ENCODE data around the gene ABHD17B. TPM values are rescaled to one million over a fixed set of nuclear protein-coding genes. Genes with fewer than 3 reads are reported as not detected.
A peak's percentile ranks its signal among the peaks of the same experiment; 100 is the strongest.

The ABHD17B gene
- total and polyA plus RNA-seq, 4 experiments from 2014 or later, result 16.6 to 20.8 (median 17.5) TPM

GRCh38 chr9:71850996-71851395 lies 60.0 kb downstream of the ABHD17B start:
- DNase-seq, result no peak
- Histone ChIP-seq H3K4me1 (ENCODE audit: insufficient read depth, low read length) (no peaks in the 10 kb centered on the region), H3K27ac (ENCODE audit: low read depth, low read length) (no peak overlapping the region), H3K27me3 (ENCODE audit: insufficient read depth, low read length) (no peaks in the 10 kb centered on the region), H3K4me3 (ENCODE audit: low read length in 2 of 2) (no peak overlapping the region), H3K36me3 (ENCODE audit: insufficient read depth, low read length) (no peaks in the 10 kb centered on the region), H3K9me3 (ENCODE audit: control insufficient read depth in 1 of 2, low read length in 2 of 2) (no peaks in the 10 kb centered on the region)
- H3K9me3 Mint-ChIP-seq, result peaks cover 0 to 9% (median 4%) of the 10 kb centered on the region in 8 donors
- H3K36me3 Mint-ChIP-seq, result no peaks in the 10 kb centered on the region
- POLR2A ChIA-PET (ENCODE audit: partially characterized antibody), result no interaction called here
- no peaks in the 10 kb centered on the region for H3K4me1 Mint-ChIP-seq
- H3K27me3 Mint-ChIP-seq, result no peaks in the 10 kb centered on the region
- H3K4me3 Mint-ChIP-seq, result no peak overlapping the region
- CTCF ChIA-PET (ENCODE audit: partially characterized antibody), result no interaction called here
- peak overlapping the region in 1 of 7 donors; percentile 30 for H3K27ac Mint-ChIP-seq
- intact Hi-C loops (cut with micrococcal nuclease), result no loop called here

- CTCF ChIA-PET (ENCODE audit: partially characterized antibody), result interaction anchor here (2.0 kb wide), 1 partner anchor 29 kb away, joined by 5 read pairs; no protein-coding TSS in a partner anchor
- H3K4me3 ChIP-seq (ENCODE audit: low read length in 2 of 2), result no peak overlapping the region
- DNase-seq, result no peak
- no peaks in the 10 kb centered on the region for H3K36me3 ChIP-seq (ENCODE audit: insufficient read depth, low read length)
- Mint-ChIP-seq H3K9me3 (peaks cover 0 to 9% (median 5%) of the 10 kb centered on the region in 8 donors), H3K4me3 (no peak overlapping the region), H3K36me3 (no peaks in the 10 kb centered on the region), H3K4me1 (no peaks in the 10 kb centered on the region), H3K27ac (no peak overlapping the region), H3K27me3 (no peaks in the 10 kb centered on the region)
- no peaks in the 10 kb centered on the region for H3K9me3 ChIP-seq (ENCODE audit: control insufficient read depth in 1 of 2, low read length in 2 of 2)
- no peak overlapping the region for H3K27ac ChIP-seq (ENCODE audit: low read depth, low read length)
- H3K27me3 ChIP-seq (ENCODE audit: insufficient read depth, low read length), result no peaks in the 10 kb centered on the region
- intact Hi-C loops (cut with micrococcal nuclease), result no loop called here
- no peaks in the 10 kb centered on the region for H3K4me1 ChIP-seq (ENCODE audit: insufficient read depth, low read length)
- POLR2A ChIA-PET (ENCODE audit: partially characterized antibody), result no interaction called here
These were observed 63.1 kb downstream of the ABHD17B start for GRCh38 chr9:71847892-71848291.

- ChIA-PET POLR2A (ENCODE audit: partially characterized antibody) (no interaction called here), CTCF (ENCODE audit: partially characterized antibody) (no interaction called here)
- Histone ChIP-seq H3K27me3 (ENCODE audit: insufficient read depth, low read length) (no peaks in the 10 kb centered on the region), H3K4me3 (ENCODE audit: low read length in 2 of 2) (no peak overlapping the region), H3K27ac (ENCODE audit: low read depth, low read length) (no peak overlapping the region), H3K9me3 (ENCODE audit: control insufficient read depth in 1 of 2, low read length in 2 of 2) (no peaks in the 10 kb centered on the region), H3K4me1 (ENCODE audit: insufficient read depth, low read length) (no peaks in the 10 kb centered on the region), H3K36me3 (ENCODE audit: insufficient read depth, low read length) (no peaks in the 10 kb centered on the region)
- peak overlapping the region in 1 of 8 donors; percentile 57 for H3K4me3 Mint-ChIP-seq
- no peak for DNase-seq
- H3K27me3 Mint-ChIP-seq, result no peaks in the 10 kb centered on the region
- H3K36me3 Mint-ChIP-seq, result no peaks in the 10 kb centered on the region
- H3K9me3 Mint-ChIP-seq, result peaks cover 0 to 11% (median 6%) of the 10 kb centered on the region in 8 donors
- H3K4me1 Mint-ChIP-seq, result no peaks in the 10 kb centered on the region
- no peak overlapping the region for H3K27ac Mint-ChIP-seq
- intact Hi-C loops (cut with micrococcal nuclease), result no loop called here
These were observed 66.2 kb downstream of the ABHD17B start for GRCh38 chr9:71844808-71845207.

GRCh38 chr9:71839668-71840067 lies 71.3 kb downstream of the ABHD17B start:
- Mint-ChIP-seq H3K36me3 (no peaks in the 10 kb centered on the region), H3K4me3 (no peak overlapping the region), H3K27me3 (no peaks in the 10 kb centered on the region), H3K27ac (no peak overlapping the region), H3K9me3 (peaks cover 0 to 7% (median 3%) of the 10 kb centered on the region in 8 donors), H3K4me1 (no peaks in the 10 kb centered on the region)
- Histone ChIP-seq H3K4me1 (ENCODE audit: insufficient read depth, low read length) (no peaks in the 10 kb centered on the region), H3K36me3 (ENCODE audit: insufficient read depth, low read length) (no peaks in the 10 kb centered on the region), H3K27me3 (ENCODE audit: insufficient read depth, low read length) (no peaks in the 10 kb centered on the region), H3K27ac (ENCODE audit: low read depth, low read length) (no peak overlapping the region), H3K4me3 (ENCODE audit: low read length in 2 of 2) (no peak overlapping the region), H3K9me3 (ENCODE audit: control insufficient read depth in 1 of 2, low read length in 2 of 2) (no peaks in the 10 kb centered on the region)
- intact Hi-C loops (cut with micrococcal nuclease), result no loop called here
- no peak for DNase-seq
- POLR2A ChIA-PET (ENCODE audit: partially characterized antibody), result no interaction called here
- CTCF ChIA-PET (ENCODE audit: partially characterized antibody), result no interaction called here

GRCh38 chr9:71835596-71835995 lies 75.4 kb downstream of the ABHD17B start:
- H3K4me3 Mint-ChIP-seq, result no peak overlapping the region
- Histone ChIP-seq H3K27me3 (ENCODE audit: insufficient read depth, low read length) (no peaks in the 10 kb centered on the region), H3K36me3 (ENCODE audit: insufficient read depth, low read length) (no peaks in the 10 kb centered on the region), H3K4me1 (ENCODE audit: insufficient read depth, low read length) (no peaks in the 10 kb centered on the region), H3K9me3 (ENCODE audit: control insufficient read depth in 1 of 2, low read length in 2 of 2) (no peaks in the 10 kb centered on the region), H3K27ac (ENCODE audit: low read depth, low read length) (no peak overlapping the region), H3K4me3 (ENCODE audit: low read length in 2 of 2) (no peak overlapping the region)
- H3K9me3 Mint-ChIP-seq, result peaks cover 0 to 7% (median 5%) of the 10 kb centered on the region in 8 donors
- no peak for DNase-seq
- no peaks in the 10 kb centered on the region for H3K27me3 Mint-ChIP-seq
- H3K27ac Mint-ChIP-seq, result no peak overlapping the region
- no peaks in the 10 kb centered on the region for H3K36me3 Mint-ChIP-seq
- H3K4me1 Mint-ChIP-seq, result no peaks in the 10 kb centered on the region
- CTCF ChIA-PET (ENCODE audit: partially characterized antibody), result no interaction called here
- POLR2A ChIA-PET (ENCODE audit: partially characterized antibody), result no interaction called here
- intact Hi-C loops (cut with micrococcal nuclease), result no loop called here

GRCh38 chr9:71830929-71831328 lies 80.1 kb downstream of the ABHD17B start:
- Mint-ChIP-seq H3K4me1 (no peaks in the 10 kb centered on the region), H3K36me3 (no peaks in the 10 kb centered on the region), H3K9me3 (peaks cover 0 to 7% (median 5%) of the 10 kb centered on the region in 8 donors), H3K27ac (no peak overlapping the region), H3K27me3 (no peaks in the 10 kb centered on the region), H3K4me3 (no peak overlapping the region)
- intact Hi-C loops (cut with micrococcal nuclease), result loop anchor here (5.0 kb wide), 1 partner anchor 71 kb away; no protein-coding TSS in a partner anchor
- no peaks in the 10 kb centered on the region for H3K4me1 ChIP-seq (ENCODE audit: insufficient read depth, low read length)
- POLR2A ChIA-PET (ENCODE audit: partially characterized antibody), result no interaction called here
- no peak overlapping the region for H3K4me3 ChIP-seq (ENCODE audit: low read length in 2 of 2)
- no peaks in the 10 kb centered on the region for H3K9me3 ChIP-seq (ENCODE audit: control insufficient read depth in 1 of 2, low read length in 2 of 2)
- H3K36me3 ChIP-seq (ENCODE audit: insufficient read depth, low read length), result no peaks in the 10 kb centered on the region
- H3K27ac ChIP-seq (ENCODE audit: low read depth, low read length), result no peak overlapping the region
- CTCF ChIA-PET (ENCODE audit: partially characterized antibody), result interaction anchor here (2.0 kb wide), 1 partner anchor 24 kb away, joined by 7 read pairs; no protein-coding TSS in a partner anchor
- no peak for DNase-seq
- no peaks in the 10 kb centered on the region for H3K27me3 ChIP-seq (ENCODE audit: insufficient read depth, low read length)

GRCh38 chr9:71830153-71830552 lies 80.8 kb downstream of the ABHD17B start:
- Mint-ChIP-seq H3K27me3 (no peaks in the 10 kb centered on the region), H3K36me3 (no peaks in the 10 kb centered on the region), H3K9me3 (peaks cover 0 to 7% (median 4%) of the 10 kb centered on the region in 8 donors), H3K4me3 (no peak overlapping the region), H3K27ac (peak overlapping the region in 1 of 7 donors; percentile 29), H3K4me1 (no peaks in the 10 kb centered on the region)
- no peaks in the 10 kb centered on the region for H3K4me1 ChIP-seq (ENCODE audit: insufficient read depth, low read length)
- intact Hi-C loops (cut with micrococcal nuclease), result loop anchor here (5.0 kb wide), 1 partner anchor 72 kb away; no protein-coding TSS in a partner anchor
- no peaks in the 10 kb centered on the region for H3K36me3 ChIP-seq (ENCODE audit: insufficient read depth, low read length)
- no peak overlapping the region for H3K27ac ChIP-seq (ENCODE audit: low read depth, low read length)
- no peaks in the 10 kb centered on the region for H3K27me3 ChIP-seq (ENCODE audit: insufficient read depth, low read length)
- no peak overlapping the region for H3K4me3 ChIP-seq (ENCODE audit: low read length in 2 of 2)
- ChIA-PET POLR2A (ENCODE audit: partially characterized antibody) (no interaction called here), CTCF (ENCODE audit: partially characterized antibody) (interaction anchor here (1.2 to 3.9 kb wide), 3 partner anchors 8 to 23 kb away, joined by 3 to 16 read pairs (median 7); no protein-coding TSS in a partner anchor)
- DNase-seq, result no peak
- no peaks in the 10 kb centered on the region for H3K9me3 ChIP-seq (ENCODE audit: control insufficient read depth in 1 of 2, low read length in 2 of 2)

Measured in CD4-positive, alpha-beta memory T cell (primary cell).